CD14-positive monocyte (primary cell): ENCODE measurements around the gene PDP2. TPM values are rescaled to one million over a fixed set of nuclear protein-coding genes. Genes with fewer than 3 reads are reported as not detected.

ENCODE experiments used
- DNase-seq, 3 donors: peaks; one replicate each; pipeline ENCODE4 v3.0.0-alpha.2; 2011 to 2022
- H2AFZ ChIP-seq: 2 replicates; pipeline ENCODE4 v1.6.0; 2012; ENCODE audit warnings: mild to moderate bottlenecking, low read depth, low read length, inconsistent platforms; ENCODE audit not compliant: insufficient read depth, poor library complexity, severe bottlenecking
- H3K27ac ChIP-seq, 2 donors: 1 replicate in 1 of 2; 2 replicates in 1 of 2; pipeline ENCODE4 v1.5.1; 2012 to 2013; ENCODE audit warnings: low read length in 2 of 2, control low read depth in 1 of 2, inconsistent platforms in 1 of 2, low read depth in 1 of 2, mild to moderate bottlenecking in 1 of 2
- H3K27me3 ChIP-seq, 2 donors: one replicate each; pipeline versions ENCODE4 v1.6.0 to v1.6.1; 2011 to 2013; ENCODE audit warnings: low read length in 2 of 2; ENCODE audit not compliant: control insufficient read depth in 2 of 2, insufficient read depth in 2 of 2
- H3K36me3 ChIP-seq, 2 donors: replicated peaks in 1 of 2; 1 replicate in 1 of 2; 2 replicates in 1 of 2; pipeline versions ENCODE4 v1.5.1 to v1.6.1; 2012 to 2013; ENCODE audit warnings: low read length in 2 of 2, control low read depth in 1 of 2, inconsistent platforms in 1 of 2, mild to moderate bottlenecking in 1 of 2; ENCODE audit not compliant: insufficient read depth in 2 of 2, control insufficient read depth in 1 of 2
- H3K4me1 ChIP-seq, 2 donors: 1 replicate in 1 of 2; 2 replicates in 1 of 2; pipeline versions ENCODE4 v1.5.1 to v1.6.1; 2012 to 2013; ENCODE audit warnings: low read length in 2 of 2, control low read depth in 1 of 2, inconsistent platforms in 1 of 2, mild to moderate bottlenecking in 1 of 2, moderate library complexity in 1 of 2; ENCODE audit not compliant: insufficient read depth in 2 of 2, control insufficient read depth in 1 of 2
- H3K4me2 ChIP-seq: replicated peaks from 2 replicates; pipeline ENCODE3; 2012; ENCODE audit warnings: low read length, moderate library complexity, mild to moderate bottlenecking; ENCODE audit not compliant: poor library complexity, severe bottlenecking; ENCODE audit errors: extremely low read depth
- H3K4me3 ChIP-seq, 3 experiments: fragments of 200-600 bp in 1 of 3; sonication (generic) in 1 of 3; replicated peaks in 1 of 3; 1 replicate in 2 of 3; 2 replicates in 1 of 3; pipeline ENCODE4 v1.5.1; 2011 to 2013; ENCODE audit warnings: low read length in 3 of 3, mild to moderate bottlenecking in 3 of 3, control low read depth in 2 of 3, low read depth in 2 of 3, inconsistent platforms in 1 of 3, moderate library complexity in 1 of 3
- H3K79me2 ChIP-seq: 2 replicates; pipeline ENCODE4 v1.6.0; 2012; ENCODE audit warnings: mild to moderate bottlenecking, control low read depth, inconsistent platforms, low read length, moderate library complexity; ENCODE audit not compliant: insufficient read depth
- H3K9ac ChIP-seq: 2 replicates; pipeline ENCODE4 v1.6.0; 2017; ENCODE audit warnings: low read length, mild to moderate bottlenecking; ENCODE audit not compliant: insufficient read depth, poor library complexity, severe bottlenecking
- H3K9me3 ChIP-seq, 2 donors: replicated peaks in 1 of 2; 1 replicate in 1 of 2; 2 replicates in 1 of 2; pipeline versions ENCODE4 v1.5.1 to v1.6.1; 2012 to 2013; ENCODE audit warnings: low read length in 2 of 2, control low read depth in 1 of 2; ENCODE audit not compliant: control insufficient read depth in 1 of 2, insufficient read depth in 1 of 2
- H4K20me1 ChIP-seq: 2 replicates; pipeline ENCODE4 v1.6.0; 2012; ENCODE audit warnings: mild to moderate bottlenecking, low read length, control low read depth, moderate library complexity; ENCODE audit not compliant: insufficient read depth
- H3K27ac Mint-ChIP-seq, 7 donors: one replicate each; pipeline ENCODE4 v1.8.0; 2020; ENCODE audit warnings: mild to moderate bottlenecking in 7 of 7, mixed read lengths in 7 of 7, moderate library complexity in 6 of 7, inconsistent platforms in 2 of 7
- H3K27me3 Mint-ChIP-seq, 3 donors: one replicate each; pipeline ENCODE4 v1.8.0; 2021 to 2022; ENCODE audit warnings: low read depth in 3 of 3, mild to moderate bottlenecking in 3 of 3, mixed read lengths in 3 of 3, moderate library complexity in 3 of 3, inconsistent platforms in 1 of 3
- H3K36me3 Mint-ChIP-seq, 2 donors: one replicate each; pipeline ENCODE4 v1.8.0; 2020; ENCODE audit warnings: mixed read lengths in 2 of 2, inconsistent platforms in 1 of 2, mild to moderate bottlenecking in 1 of 2
- H3K4me1 Mint-ChIP-seq: one replicate; pipeline ENCODE4 v1.8.0; 2020; ENCODE audit warnings: mild to moderate bottlenecking, mixed read lengths
- H3K4me3 Mint-ChIP-seq, 2 donors: one replicate each; pipeline ENCODE4 v1.8.0; 2020; ENCODE audit warnings: mild to moderate bottlenecking in 2 of 2, mixed read lengths in 2 of 2, moderate library complexity in 1 of 2
- H3K9me3 Mint-ChIP-seq, 7 donors: one replicate each; pipeline ENCODE4 v1.8.0; 2020 to 2022; ENCODE audit warnings: mixed read lengths in 7 of 7, mild to moderate bottlenecking in 6 of 7, moderate library complexity in 6 of 7, inconsistent platforms in 2 of 7
- WGBS: methylation state at CpG from one replicate; pipeline ENCODE4 v1.1.5; 2013; ENCODE audit warnings: missing lambda C conversion rate; ENCODE audit not compliant: insufficient coverage; 5-methylcytosine and 5-hydroxymethylcytosine counted together
- intact Hi-C, 2 donors: fragments of 100-400 bp; cut with micrococcal nuclease; formaldehyde crosslinking; loops; one replicate each; pipeline versions ENCODE4 v1.15.0 to v1.15.1; 2023
- polyA plus RNA-seq, 3 donors: library from polyadenylated mRNA; depleted of rRNA in 1 of 3; unstranded in 2 of 3; stranded (reverse) in 1 of 3; fragments of 300-500 nt in 2 of 3; fragments of >200 nt in 1 of 3; fragmentation: Illumina TruSeq in 2 of 3; gene quantifications; 1 replicate in 2 of 3; 2 replicates in 1 of 3; pipeline ENCODE4 v1.2.3, GENCODE V29; 2012 to 2021
- TF ChIP-seq, protein P1 (sequence below): fragments of 200-600 bp; IDR thresholded peaks from one replicate; pipeline ENCODE4 v1.8.0; 2022; ENCODE audit warnings: antibody characterized with exemption, mild to moderate bottlenecking

PDP2 gene
- polyA plus RNA-seq, 3 donors, result 1.1 TPM; not detected in 2

DNA sequence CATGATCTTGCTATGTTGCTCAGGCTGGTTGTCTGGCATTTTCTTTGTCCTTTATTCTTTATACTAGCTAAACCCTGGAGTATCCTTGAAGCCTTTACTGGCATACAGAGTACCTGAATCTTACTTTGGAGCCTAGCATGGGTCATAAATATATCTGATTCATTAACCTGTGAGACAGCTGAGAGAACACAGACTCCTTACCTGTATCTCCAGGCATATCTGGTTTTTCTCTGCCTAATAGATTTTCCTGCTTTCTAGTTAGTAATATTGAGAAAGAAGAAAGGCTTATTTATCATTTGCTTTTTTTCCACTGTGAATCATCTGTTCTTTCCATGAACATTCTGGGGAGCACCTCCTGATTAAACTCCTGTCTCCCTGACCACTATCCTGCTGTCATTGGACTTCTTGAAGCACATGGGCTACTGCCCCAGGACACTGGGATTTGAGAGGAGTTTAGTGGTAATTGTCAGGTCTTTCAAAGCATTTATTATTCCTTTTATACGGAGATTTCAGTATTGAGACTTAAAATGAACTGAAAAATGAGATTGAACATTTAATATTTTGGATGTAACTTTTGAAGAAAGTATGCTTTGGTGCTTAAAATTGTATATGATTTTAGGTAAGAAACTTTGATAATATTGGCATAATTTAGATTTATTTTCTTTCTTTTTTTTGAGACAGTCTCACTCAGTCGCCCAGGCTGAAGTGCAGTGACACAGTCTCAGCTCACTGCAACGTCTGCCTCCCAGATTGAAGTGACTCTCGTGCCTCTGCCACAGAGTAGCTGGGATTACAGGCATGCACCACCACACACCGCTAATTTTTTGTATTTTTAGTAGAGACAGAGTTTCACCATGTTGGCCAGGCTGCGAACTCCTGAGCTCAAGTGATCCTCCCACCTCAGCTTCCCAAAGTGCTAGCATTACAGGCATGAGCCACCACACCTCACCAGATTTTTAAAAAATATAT is 8.6 kb downstream of the PDP2 start:
- no peak overlapping the region for H2AFZ ChIP-seq
- DNase-seq, result no peak
- H3K79me2 ChIP-seq, result no peaks in the 10 kb centered on the region
- peaks cover 3 to 6% (median 5%) of the 10 kb centered on the region in 3 donors for H3K27me3 Mint-ChIP-seq
- peaks cover 3 to 13% of the 10 kb centered on the region in 2 donors for H3K36me3 ChIP-seq
- H3K27ac Mint-ChIP-seq, result no peak overlapping the region
- H3K4me1 Mint-ChIP-seq, result no peaks in the 10 kb centered on the region
- TF ChIP-seq, protein P1, sequence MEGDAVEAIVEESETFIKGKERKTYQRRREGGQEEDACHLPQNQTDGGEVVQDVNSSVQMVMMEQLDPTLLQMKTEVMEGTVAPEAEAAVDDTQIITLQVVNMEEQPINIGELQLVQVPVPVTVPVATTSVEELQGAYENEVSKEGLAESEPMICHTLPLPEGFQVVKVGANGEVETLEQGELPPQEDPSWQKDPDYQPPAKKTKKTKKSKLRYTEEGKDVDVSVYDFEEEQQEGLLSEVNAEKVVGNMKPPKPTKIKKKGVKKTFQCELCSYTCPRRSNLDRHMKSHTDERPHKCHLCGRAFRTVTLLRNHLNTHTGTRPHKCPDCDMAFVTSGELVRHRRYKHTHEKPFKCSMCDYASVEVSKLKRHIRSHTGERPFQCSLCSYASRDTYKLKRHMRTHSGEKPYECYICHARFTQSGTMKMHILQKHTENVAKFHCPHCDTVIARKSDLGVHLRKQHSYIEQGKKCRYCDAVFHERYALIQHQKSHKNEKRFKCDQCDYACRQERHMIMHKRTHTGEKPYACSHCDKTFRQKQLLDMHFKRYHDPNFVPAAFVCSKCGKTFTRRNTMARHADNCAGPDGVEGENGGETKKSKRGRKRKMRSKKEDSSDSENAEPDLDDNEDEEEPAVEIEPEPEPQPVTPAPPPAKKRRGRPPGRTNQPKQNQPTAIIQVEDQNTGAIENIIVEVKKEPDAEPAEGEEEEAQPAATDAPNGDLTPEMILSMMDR, result no peak
- no peak overlapping the region for H3K4me3 Mint-ChIP-seq
- intact Hi-C loops, result no loop called here
- H3K36me3 Mint-ChIP-seq, result peaks cover 21 to 22% of the 10 kb centered on the region in 2 donors
- H3K4me2 ChIP-seq, result no peak overlapping the region
- no peaks in the 10 kb centered on the region for H3K4me1 ChIP-seq
- no peaks in the 10 kb centered on the region for H3K27me3 ChIP-seq
- 98% methylated on average over 5 of the region's 6 CpGs for WGBS
- H4K20me1 ChIP-seq, result no peaks in the 10 kb centered on the region
- H3K9me3 Mint-ChIP-seq, result peaks cover 0 to 3% (median 0%) of the 10 kb centered on the region in 7 donors
- H3K4me3 ChIP-seq, result no peak overlapping the region
- H3K9ac ChIP-seq, result no peak overlapping the region
- H3K27ac ChIP-seq, result no peak overlapping the region
- H3K9me3 ChIP-seq, result no peaks in the 10 kb centered on the region

DNA sequence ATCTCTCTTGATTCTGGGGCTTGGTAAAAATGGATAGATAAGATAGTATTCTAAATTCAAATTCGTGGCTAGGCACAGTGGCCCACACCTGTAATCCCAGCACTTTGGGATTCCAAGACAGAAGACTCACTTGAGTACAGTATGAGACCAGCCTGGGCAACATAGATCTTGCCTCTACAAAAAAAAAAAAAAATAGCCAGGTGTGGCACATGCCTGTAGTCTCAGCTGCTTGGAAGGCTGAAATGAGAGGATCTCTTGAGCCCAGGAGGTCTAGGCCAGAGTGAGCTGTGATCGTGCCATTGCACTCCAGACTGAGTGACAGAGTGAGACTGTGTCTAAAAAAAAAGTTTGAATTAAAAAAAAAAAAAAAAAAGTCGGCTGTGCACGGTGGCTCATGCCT is 9.3 kb downstream of the PDP2 start:
- Mint-ChIP-seq H3K36me3 (peaks cover 16% of the 10 kb centered on the region in 2 donors), H3K27me3 (peaks cover 3 to 6% (median 5%) of the 10 kb centered on the region in 3 donors), H3K4me3 (no peak overlapping the region), H3K4me1 (no peaks in the 10 kb centered on the region), H3K9me3 (peaks cover 0 to 3% (median 0%) of the 10 kb centered on the region in 7 donors), H3K27ac (no peak overlapping the region)
- WGBS, result 43% methylated on average over 1 of the region's 4 CpGs
- no peaks in the 10 kb centered on the region for H3K4me1 ChIP-seq
- no peaks in the 10 kb centered on the region for H4K20me1 ChIP-seq
- no peaks in the 10 kb centered on the region for H3K27me3 ChIP-seq
- H3K27ac ChIP-seq, result no peak overlapping the region
- no peak overlapping the region for H3K9ac ChIP-seq
- H3K79me2 ChIP-seq, result no peaks in the 10 kb centered on the region
- intact Hi-C loops, result no loop called here
- no peak overlapping the region for H3K4me3 ChIP-seq
- no peak for DNase-seq
- no peak overlapping the region for H2AFZ ChIP-seq
- no peak overlapping the region for H3K4me2 ChIP-seq
- H3K9me3 ChIP-seq, result no peaks in the 10 kb centered on the region
- TF ChIP-seq, protein P1, result no peak
- peaks cover 3 to 10% of the 10 kb centered on the region in 2 donors for H3K36me3 ChIP-seq
